GM18507 (cell line): Measurements from ENCODE around the gene CCR6.
A peak's percentile ranks its signal among the peaks of the same experiment; 100 is the strongest.

Source experiments
- DNase-seq: peaks from one replicate; pipeline ENCODE4 v3.0.0; 2011; ENCODE audit warnings: low read depth; ENCODE audit not compliant: insufficient read length; ENCODE audit errors: extremely low spot score
- FAIRE-seq: peaks from 2 replicates; lab custom pipeline; 2011; peaks lifted over from hg19 to GRCh38; lab: Jason Lieb, UNC

The CCR6 gene

DNA sequence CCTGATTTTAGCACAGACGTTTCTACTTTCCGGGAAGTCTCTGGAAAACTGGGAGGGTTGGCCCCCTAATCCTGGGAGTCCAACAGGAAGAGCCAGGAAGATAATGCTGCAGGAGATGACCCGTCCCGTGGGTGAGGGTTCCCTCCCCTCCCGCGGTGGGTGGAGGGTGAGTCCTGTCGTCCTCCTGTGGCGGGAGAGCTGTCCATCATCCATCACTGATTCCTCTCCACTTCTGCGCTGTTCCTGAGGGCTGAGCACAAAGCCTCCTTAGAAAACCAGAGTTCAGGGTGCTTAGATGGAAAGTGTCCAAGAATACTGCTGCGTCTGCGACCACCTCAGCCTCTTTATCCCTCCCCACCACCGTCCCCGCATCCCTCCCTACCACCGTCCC lies 6.1 kb upstream of the CCR6 start:
- FAIRE-seq (no peak), DNase-seq (no peak)

DNA sequence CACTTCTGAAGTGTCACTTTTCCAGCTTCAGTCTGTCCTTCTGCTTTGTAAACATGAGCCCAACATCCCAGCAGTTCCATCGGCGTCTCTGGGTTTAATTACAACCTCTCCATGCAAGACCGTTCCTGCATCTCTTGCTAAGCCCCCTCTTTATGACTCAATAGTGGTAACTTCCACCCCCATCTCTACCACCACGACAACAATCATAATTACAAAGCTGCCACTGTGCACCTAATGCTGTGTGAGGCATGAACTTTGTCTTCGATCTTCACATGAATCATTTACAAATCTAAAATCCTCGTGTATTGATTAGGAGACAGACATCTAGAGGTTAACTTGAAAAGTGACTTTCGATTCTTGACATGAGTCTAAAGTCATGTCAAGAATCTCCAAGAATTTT lies 4.9 kb upstream of the CCR6 start:
- DNase-seq (no peak), FAIRE-seq (peak; percentile 88)

DNA sequence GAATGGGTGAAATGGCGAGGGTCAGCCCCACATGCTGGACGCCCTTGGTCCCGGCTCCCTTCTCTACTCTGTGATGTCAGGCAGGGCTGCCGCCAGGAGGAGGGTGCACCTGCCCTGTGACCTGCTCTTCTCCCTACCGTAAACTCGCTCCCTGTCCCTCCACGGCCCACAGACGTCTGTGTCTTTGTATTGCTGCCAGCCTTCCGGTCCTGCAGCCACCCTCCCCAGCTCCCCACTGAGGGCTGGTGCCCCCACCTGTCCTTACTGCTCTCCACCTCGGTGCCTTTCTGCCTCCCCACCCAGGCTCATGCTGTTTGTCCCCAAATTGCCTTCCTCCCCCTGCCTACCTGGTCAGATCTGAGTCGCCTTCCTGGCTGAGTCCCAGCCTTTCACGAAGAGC lies 4.1 kb upstream of the CCR6 start:
- FAIRE-seq, result no peak

DNA sequence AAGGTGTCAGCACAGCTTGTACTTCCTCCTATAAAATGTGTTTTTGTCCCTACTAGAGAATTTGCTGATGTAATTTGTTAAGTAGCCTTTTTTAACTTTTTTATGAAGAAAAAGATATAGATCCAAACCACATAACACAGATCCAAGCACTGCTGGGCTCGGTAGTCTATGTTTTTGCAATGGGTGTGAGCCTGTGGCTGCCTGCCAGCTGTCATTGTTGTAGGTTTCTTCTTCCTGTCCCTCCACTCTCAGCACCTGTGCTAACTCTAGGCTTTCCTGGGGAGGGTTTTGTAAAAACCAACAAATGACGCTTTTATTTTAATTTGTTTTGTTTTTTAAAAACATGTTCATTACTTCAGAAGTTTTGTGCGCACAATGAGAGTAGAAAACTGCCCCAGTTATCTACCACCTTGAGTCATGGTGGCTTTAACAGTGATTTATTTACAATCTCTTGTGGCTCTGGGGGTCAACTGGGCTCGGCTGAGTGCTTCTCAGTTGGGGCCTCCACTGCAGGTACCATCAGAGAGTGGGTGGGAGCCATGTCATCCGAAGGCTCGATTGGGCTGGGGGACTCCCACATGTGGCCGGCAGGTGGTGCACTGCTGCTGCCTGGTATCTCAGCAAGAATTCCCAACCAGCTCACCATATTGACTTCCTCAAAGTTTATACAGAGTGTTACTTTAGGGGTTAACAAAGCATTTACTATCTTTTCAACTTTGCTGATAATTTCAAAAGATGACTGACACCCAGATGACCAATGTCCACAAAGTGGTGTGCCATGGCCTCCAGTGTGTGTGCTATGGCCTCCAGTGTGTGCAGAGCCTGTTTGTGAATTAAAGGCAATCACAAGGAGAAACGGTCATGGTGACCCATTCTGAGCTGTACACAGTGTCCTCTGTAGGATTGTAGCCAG lies 3.0 kb upstream of the CCR6 start:
- peak; percentile 95 for FAIRE-seq
- DNase-seq, result no peak

More for the DNA sequence above, 4.1 kb upstream of the CCR6 start:
- DNase-seq, result no peak

DNA sequence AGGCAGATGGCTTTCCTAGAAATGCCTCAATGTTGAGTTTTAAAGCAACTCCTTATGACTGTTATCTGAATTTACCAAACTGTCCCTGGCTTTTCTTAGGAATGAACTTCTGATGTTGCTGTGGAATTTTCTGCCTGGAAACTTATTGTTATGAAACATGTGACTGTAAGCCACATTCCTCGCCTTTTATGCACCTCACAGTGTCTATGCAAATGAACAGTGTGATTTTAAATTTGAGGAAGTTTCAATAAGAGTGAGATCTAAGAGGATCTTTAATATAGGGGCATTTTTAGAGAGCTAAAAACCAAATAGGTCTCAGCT lies 2.4 kb upstream of the CCR6 start:
- no peak for FAIRE-seq
- DNase-seq, result no peak

DNA sequence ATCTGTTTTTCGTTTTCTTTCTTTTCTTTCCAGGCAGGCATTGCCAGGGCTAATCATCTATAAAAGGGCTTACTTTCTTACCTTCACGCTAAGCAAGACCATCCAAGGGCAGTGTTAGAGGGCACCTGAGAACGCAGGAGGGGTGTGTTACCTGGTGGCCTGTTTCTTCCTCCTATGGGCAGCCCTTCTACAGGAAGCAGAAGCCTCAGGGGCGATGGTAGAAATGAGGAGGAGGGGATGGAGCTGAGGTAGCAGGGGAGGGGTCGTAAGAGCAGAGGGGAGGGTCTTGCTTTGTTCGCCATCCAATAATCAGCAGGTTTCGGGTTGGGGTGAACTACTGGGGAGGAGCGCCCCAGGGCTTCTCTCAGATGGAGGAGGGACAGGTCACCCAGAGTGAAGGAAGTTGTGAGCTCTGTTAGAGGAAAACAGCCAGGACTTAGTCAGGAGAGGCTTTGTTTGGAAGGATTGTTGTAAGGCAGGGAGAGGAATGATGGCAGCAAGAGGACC lies 1.5 kb upstream of the CCR6 start:
- FAIRE-seq (no peak), DNase-seq (no peak)

DNA sequence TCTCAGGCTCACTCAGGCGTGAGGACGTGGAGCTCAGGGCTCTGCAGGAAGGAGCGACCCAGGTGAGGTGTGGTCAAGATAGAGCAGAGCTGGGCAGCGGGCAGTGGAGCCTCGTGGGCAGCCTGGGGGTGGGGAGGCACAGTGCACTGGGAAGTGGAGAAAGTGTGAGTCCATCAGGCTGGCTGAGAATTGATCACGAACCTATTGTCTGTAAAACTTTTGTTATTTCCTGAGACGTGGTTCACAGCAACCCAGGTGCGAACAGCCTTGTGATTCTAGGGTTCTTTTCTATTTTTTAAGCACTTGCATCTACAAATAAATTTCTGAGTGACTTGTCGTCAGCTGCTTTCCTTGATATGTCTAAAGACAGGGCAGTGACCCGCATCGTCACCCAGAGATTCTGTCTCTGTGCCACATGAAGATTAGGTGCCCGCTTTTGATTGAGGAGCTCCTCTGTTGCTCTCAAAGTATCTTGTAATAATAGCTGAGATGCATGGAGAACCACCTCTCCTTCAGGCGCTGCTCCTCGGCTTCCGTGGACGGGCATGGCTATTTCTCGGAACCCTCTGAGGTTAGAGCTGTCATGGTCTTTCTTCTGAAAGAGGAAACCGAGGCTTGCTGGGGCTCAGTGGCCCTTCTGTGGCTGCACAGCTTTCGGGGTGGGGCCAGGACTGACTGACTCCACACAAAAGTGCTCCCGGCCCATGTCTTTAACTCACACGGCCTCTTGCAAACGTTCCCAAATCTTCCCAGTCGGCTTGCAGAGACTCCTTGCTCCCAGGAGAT lies 662 bp upstream of the CCR6 start:
- no peak for DNase-seq
- peak; percentile 93 for FAIRE-seq

DNA sequence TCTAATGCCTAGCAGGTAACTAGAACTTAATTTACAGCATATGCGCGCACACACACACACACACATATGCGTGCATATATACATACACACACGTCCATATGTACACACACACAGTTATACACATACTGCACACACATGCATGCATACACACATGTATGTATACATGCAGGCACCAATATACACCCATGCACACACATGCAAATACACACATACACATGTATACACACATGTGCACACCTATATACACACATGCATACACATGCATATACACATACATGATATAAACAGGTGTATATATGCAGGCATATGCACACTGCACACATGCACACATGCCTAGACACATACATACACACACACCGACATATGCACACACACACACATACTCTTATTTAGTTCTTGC lies 1.9 kb downstream of the CCR6 start:
- DNase-seq, result no peak
- peak; percentile 67 for FAIRE-seq

DNA sequence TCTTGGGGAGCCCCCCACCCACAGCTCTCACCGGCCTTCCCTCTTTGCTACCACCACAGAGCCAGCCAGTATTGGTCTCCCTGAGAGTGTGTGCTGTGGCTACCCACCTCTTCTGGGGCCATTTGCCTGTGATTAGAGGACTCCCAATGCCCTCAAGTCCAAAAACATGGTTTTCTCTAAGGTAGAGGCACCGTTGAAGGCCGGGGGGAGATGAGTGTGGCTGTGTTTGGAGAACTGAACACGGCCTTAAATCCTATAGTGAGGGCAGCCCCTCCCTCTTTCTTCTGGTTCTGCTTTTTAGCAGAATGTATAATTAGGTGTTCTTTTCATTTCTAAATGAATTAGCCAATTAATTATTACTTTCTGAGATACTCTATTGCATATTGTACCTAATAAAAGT lies 2.5 kb downstream of the CCR6 start:
- peak; percentile 51 for FAIRE-seq
- no peak for DNase-seq

DNA sequence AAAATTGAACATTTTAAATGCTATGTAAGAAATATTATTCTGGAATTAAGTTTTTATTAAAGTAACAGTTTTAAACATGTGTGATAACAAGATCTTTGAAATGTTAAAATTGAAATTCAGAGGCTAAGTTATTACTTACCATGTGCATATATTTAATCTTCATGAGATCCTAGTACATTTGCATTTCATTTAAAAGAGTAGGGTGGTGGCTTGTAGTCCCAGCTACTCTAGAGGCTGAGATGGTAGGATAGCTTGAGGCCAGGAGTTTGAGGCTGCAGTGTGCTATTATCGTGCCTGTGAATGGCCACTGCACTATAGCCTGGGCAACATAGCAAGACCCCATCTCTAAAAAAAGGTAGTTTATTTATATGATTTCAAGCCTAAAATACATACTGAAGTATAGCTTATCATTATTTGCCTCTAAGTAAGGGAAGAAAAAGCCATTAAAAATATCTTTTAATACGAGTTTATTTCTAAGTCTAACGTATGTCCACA lies 3.0 kb downstream of the CCR6 start:
- DNase-seq (no peak), FAIRE-seq (no peak)

DNA sequence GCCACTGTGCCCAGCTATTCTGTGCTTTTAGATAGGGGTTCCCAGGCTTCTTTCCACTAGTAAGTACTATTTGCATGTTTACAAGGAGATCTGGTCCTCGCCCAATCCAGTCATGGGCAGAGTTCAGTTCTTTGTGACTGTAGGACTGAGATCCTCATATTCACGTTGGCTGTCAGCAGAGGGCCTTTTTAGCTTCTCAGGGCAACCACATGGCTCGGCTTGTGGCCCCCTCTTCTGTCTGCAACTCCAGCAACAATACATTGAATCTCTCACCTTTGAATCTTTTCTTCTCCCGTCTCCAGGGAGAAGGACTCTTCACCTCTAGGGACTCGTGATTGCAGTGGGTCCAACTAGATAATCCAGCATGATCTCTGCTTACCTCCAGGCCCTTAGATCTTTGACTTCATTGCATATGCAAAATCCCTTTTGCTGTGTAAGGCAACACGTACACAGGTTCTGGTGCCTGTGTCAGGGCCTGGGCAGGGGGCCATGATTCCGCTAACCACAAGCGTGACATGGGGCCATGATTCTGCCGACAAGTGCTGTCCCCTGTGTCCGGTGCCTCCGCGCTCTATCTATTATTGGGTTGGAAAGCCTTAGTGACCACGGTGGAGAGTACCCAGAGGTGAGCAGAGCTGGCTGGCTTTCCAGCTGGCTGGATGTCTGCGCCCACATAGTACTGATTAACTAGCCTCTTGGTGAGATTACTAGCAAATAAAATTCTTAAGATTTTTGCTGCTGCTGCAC lies 5.1 kb downstream of the CCR6 start:
- DNase-seq (no peak), FAIRE-seq (peak; percentile 94)

DNA sequence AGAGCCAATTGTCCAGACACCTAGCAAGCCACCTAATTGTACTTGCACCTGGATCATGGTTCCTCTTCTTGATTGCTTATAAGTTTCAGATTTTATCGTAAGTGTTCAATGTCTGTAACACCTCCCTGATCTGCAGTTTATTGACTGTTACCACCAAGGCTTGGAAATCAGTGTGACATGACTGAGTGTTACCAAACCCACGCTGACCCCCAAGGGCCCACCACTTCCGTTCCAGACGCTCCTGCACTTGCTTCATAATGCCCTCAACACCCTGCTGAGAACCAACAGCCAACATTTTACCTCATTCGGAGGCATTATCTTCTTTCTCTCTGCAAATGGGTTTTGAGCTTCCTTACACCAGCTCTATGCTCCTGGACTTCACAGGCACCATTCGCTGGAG lies 6.3 kb downstream of the CCR6 start:
- no peak for DNase-seq
- FAIRE-seq, result no peak

DNA sequence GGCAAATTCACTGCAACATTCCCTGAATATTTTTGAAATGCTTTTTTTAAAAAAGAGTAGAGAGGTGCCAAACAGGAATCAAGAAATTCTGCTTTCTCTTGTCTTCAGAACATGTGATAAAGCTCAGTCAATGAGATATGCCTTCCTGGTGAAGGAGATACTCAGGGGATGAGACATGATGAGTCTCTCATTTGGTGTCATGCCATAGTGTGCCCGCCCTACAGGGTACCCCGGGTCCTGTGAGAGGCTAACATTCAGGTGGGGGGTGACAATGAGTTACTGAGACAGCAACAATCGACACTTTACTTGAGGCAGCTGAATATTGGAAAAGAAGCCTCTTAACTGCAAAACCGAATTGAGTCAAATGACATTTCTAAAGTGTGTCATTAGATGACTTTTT lies 6.7 kb downstream of the CCR6 start:
- FAIRE-seq (no peak), DNase-seq (no peak)

DNA sequence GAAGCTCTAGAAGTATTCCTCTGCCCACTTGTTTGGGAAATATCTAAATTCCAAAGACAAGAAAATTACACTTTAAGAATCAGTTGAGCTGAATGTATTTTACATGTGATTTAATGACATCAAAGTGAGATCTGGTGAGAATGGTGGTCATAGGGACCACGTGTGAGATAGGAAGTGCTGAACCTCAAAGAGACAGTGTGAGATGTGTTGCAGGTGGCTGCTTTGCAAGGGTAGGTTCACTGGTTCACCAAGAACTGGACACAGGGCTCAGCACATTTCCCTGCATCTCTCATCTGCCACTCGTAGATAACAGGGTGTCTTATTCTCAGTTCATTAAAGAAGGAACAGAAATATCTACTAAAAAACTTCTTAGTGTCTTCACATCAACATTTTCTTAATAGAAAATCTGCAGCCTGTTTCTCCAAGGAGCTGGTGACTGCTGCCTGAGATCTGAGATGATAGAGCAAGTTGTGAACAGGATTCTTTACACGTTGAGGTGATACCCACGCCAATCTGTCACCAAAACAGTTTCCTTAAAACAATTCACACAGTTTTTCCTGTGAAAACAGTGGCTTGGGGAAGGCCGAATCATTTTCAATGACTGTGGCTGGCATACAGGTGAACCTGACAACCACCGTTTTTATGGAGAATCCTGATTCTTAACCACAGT lies 7.2 kb downstream of the CCR6 start:
- DNase-seq (no peak), FAIRE-seq (peak; percentile 92)

DNA sequence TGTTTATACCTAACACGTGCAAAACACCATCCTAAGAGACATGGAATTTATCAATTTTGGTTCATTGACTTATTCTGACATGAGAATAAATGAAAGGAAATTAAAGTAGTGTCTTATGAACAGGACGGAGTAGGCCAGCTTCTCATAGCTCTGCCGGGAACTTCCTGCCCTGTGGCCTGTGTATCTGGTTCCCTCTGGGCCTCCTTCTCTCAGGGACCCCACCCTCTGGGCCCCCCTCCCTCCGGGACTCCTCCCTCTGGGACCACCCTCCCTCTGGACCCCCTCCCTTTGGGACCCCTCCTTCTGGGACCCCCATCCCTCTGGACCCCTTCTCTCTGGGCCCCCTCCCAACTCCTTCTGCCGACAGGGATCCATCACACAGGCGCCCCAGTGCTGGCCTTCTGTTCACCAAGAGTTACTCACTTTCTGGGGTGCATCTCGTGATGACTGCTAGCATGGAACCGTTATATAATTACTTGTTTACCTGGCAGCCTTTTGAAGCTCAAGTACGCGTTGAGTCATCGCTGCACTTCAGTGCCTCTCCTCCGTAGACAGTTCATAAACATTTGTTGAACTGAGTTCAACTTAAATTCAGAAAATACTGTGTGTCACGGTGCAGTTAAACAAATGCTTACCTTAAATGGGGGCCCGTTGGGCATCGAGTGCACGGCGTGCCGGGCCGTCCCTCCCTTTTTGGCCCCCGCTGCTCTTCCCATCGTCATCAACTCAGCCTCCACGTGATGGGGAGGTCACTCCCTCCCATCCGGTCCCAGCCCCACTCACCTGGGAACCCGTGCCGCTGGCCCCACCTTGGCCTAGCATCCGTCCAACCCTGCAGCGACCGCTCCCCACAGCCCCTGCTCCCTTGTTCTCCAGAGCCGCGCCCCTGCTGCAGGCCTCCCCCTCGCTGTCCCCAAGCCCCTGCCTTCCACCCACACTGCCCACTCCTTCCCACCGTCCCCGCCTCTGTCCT lies 8.1 kb downstream of the CCR6 start:
- peak; percentile 56 for FAIRE-seq

DNA sequence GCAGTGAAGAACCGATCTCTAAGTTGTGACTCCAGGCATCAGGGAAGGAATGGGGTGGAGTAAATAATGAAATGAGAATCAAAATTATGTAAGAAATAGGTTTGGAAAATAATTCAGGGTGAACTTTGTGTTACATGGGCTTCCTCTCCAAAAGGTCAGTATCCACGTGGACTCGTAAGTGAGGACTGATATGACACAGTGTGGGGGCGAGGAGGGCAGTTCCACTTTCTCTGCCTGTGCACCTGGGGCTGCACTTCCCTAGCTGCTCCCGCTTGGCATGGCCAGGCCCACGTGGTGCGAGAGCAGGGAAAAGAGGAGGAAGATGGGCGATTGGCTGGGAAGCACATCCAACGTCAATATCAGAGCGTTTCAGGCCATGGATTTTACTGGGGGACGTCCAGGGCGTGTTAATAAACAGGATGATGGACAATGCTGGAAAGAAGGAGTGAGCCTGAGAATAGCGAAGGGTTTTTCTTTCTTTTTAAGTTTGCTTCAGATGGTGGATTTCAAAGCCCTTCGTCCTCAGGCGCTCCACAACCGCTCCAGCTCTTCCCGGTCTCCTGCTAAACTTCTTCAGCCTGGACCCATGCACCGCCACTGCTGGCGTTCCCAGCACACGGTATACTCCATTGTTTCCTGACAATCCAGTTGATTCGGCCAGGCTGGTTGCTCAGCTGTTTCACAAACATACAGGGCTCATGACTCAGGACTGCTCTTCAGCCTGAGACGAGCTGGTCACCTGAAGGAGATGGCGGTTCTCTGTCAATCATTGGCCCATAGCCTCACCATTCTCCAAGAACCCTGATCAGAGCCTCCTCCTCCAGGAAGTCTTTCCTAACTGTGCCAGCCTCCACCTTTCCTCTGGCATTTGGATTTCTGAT lies 11.8 kb downstream of the CCR6 start:
- FAIRE-seq, result no peak
- DNase-seq, result no peak

More for the DNA sequence above, 8.1 kb downstream of the CCR6 start:
- no peak for DNase-seq

DNA sequence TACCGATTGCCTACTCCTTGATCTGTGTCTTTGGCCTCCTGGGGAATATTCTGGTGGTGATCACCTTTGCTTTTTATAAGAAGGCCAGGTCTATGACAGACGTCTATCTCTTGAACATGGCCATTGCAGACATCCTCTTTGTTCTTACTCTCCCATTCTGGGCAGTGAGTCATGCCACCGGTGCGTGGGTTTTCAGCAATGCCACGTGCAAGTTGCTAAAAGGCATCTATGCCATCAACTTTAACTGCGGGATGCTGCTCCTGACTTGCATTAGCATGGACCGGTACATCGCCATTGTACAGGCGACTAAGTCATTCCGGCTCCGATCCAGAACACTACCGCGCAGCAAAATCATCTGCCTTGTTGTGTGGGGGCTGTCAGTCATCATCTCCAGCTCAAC lies 13.5 kb downstream of the CCR6 start:
- DNase-seq (no peak), FAIRE-seq (no peak)
